Chondrocyte (in vitro differentiated cells): ENCODE results near the gene SERPINB6. TPM values are rescaled to one million over a fixed set of nuclear protein-coding genes. Genes with fewer than 3 reads are reported as not detected.
"Not testable (repeated sequence)": the region's sequence is repeated elsewhere in the genome, so short reads cannot be mapped to it uniquely, and the experiment has no call there.

ENCODE experiments used
- DNase-seq: peaks from one replicate; pipeline ENCODE4 v3.0.0; 2021; ENCODE audit warnings: mixed read lengths, low spot score
- H3K27ac Mint-ChIP-seq: one replicate; pipeline ENCODE4 v1.8.0; 2021; ENCODE audit warnings: mild to moderate bottlenecking, moderate library complexity, mixed read lengths; ENCODE audit not compliant: unreplicated experiment
- H3K27me3 Mint-ChIP-seq: 2 replicates; pipeline ENCODE4 v1.8.0; 2021; ENCODE audit warnings: low read depth, mixed read lengths
- H3K36me3 Mint-ChIP-seq: 2 replicates; pipeline ENCODE4 v1.8.0; 2021; ENCODE audit warnings: low read depth, mixed read lengths
- H3K4me1 Mint-ChIP-seq: 2 replicates; pipeline ENCODE4 v1.8.0; 2021; ENCODE audit warnings: low read depth, mild to moderate bottlenecking, mixed read lengths
- H3K4me3 Mint-ChIP-seq: one replicate; pipeline ENCODE4 v1.8.0; 2021; ENCODE audit warnings: mild to moderate bottlenecking, moderate library complexity, mixed read lengths; ENCODE audit not compliant: unreplicated experiment
- H3K9me3 Mint-ChIP-seq: 2 replicates; pipeline ENCODE4 v1.8.0; 2021; ENCODE audit warnings: low read depth, mixed read lengths
- CTCF ChIP-seq: fragments of 200-600 bp; sonication (generic); IDR thresholded peaks from 2 replicates; pipeline ENCODE4 v1.5.0; 2021; ENCODE audit warnings: antibody characterized with exemption, mild to moderate bottlenecking, moderate library complexity
- total RNA-seq: library from RNA; stranded (reverse); gene quantifications from 3 replicates; pipeline ENCODE4 v1.2.1, GENCODE V29; 2021

SERPINB6 gene
- total RNA-seq, 1 donor from 2014 or later = 98.0 TPM

- Mint-ChIP-seq H3K4me3 (no peak overlapping the region), H3K4me1 (peaks cover 32% of the 10 kb centered on the region), H3K27me3 (no peaks in the 10 kb centered on the region), H3K36me3 (no peaks in the 10 kb centered on the region), H3K27ac (peak overlapping the region; percentile 89), H3K9me3 (no peaks in the 10 kb centered on the region)
- no peak for DNase-seq
- no peak for TF ChIP-seq CTCF
Observed at GRCh38 chr6:2976571-2977085, 5.3 kb upstream of the SERPINB6 start.

GRCh38 chr6:2976060-2976459 lies 4.7 kb upstream of the SERPINB6 start:
- Mint-ChIP-seq H3K9me3 (no peaks in the 10 kb centered on the region), H3K4me3 (no peak overlapping the region), H3K4me1 (peaks cover 29% of the 10 kb centered on the region), H3K27me3 (no peaks in the 10 kb centered on the region), H3K36me3 (no peaks in the 10 kb centered on the region), H3K27ac (no peak overlapping the region)
- no peak for TF ChIP-seq CTCF
- DNase-seq = no peak

- no peak overlapping the region for H3K27ac Mint-ChIP-seq
- no peaks in the 10 kb centered on the region for H3K36me3 Mint-ChIP-seq
- TF ChIP-seq CTCF = no peak
- no peaks in the 10 kb centered on the region for H3K9me3 Mint-ChIP-seq
- H3K4me1 Mint-ChIP-seq = peaks cover 42% of the 10 kb centered on the region
- no peak for DNase-seq
- no peaks in the 10 kb centered on the region for H3K27me3 Mint-ChIP-seq
- no peak overlapping the region for H3K4me3 Mint-ChIP-seq
Observed at GRCh38 chr6:2973676-2974075, 2.3 kb upstream of the SERPINB6 start.

GRCh38 chr6:2973180-2973579 lies 1.8 kb upstream of the SERPINB6 start:
- not testable (repeated sequence) for H3K27ac Mint-ChIP-seq, DNase-seq, H3K9me3 Mint-ChIP-seq, H3K27me3 Mint-ChIP-seq, H3K36me3 Mint-ChIP-seq, H3K4me3 Mint-ChIP-seq
- H3K4me1 Mint-ChIP-seq = peaks cover 40% of the 10 kb centered on the region

GRCh38 chr6:2972685-2973084 lies 1.3 kb upstream of the SERPINB6 start:
- not testable (repeated sequence) for DNase-seq, H3K27me3 Mint-ChIP-seq, H3K36me3 Mint-ChIP-seq, H3K9me3 Mint-ChIP-seq
- peaks cover 39% of the 10 kb centered on the region for H3K4me1 Mint-ChIP-seq
- peak overlapping the region; percentile 97 for H3K27ac Mint-ChIP-seq
- H3K4me3 Mint-ChIP-seq = peak overlapping the region; percentile 85

GRCh38 chr6:2972219-2972487 lies 786 bp upstream of the SERPINB6 start:
- not testable (repeated sequence) for DNase-seq, H3K9me3 Mint-ChIP-seq, H3K27me3 Mint-ChIP-seq, H3K36me3 Mint-ChIP-seq
- Mint-ChIP-seq H3K27ac (peak overlapping the region; percentile 97), H3K4me3 (peak overlapping the region; percentile 85), H3K4me1 (peaks cover 35% of the 10 kb centered on the region)

GRCh38 chr6:2970753-2971419 lies 481 bp downstream of the SERPINB6 start:
- no peaks in the 10 kb centered on the region for H3K9me3 Mint-ChIP-seq
- TF ChIP-seq CTCF = no peak
- DNase-seq = no peak
- H3K4me1 Mint-ChIP-seq = peaks cover 29% of the 10 kb centered on the region
- no peaks in the 10 kb centered on the region for H3K27me3 Mint-ChIP-seq
- H3K36me3 Mint-ChIP-seq = no peaks in the 10 kb centered on the region
- peak overlapping the region; percentile 95 for H3K27ac Mint-ChIP-seq
- peak overlapping the region; percentile 87 for H3K4me3 Mint-ChIP-seq
